Erythroblast (primary cell): Measurements from ENCODE around the gene CHST8.
A peak's percentile ranks its signal among the peaks of the same experiment; 100 is the strongest.
"Not testable (repeated sequence)": the region's sequence is repeated elsewhere in the genome, so short reads cannot be mapped to it uniquely, and the experiment has no call there.

Experiments
- DNase-seq, 2 experiments: peaks; one replicate each; lab custom pipeline; 2025; lab: John Stamatoyannopoulos, UW
- GATA1 ChIP-seq: IDR thresholded peaks from 2 replicates; pipeline ENCODE4 v1.6.1; 2011; ENCODE audit warnings: low read depth, mild to moderate bottlenecking, control low read depth, low read length, moderate library complexity
- POLR2A ChIP-seq: IDR thresholded peaks from 2 replicates; pipeline ENCODE4 v1.6.1; 2011; ENCODE audit warnings: mild to moderate bottlenecking, low read length

The CHST8 gene

GRCh38 chr19:33815380-33816340 lies 193.9 kb downstream of the CHST8 start:
- DNase-seq, result no peak
- TF ChIP-seq GATA1 (no peak), POLR2A (no peak)

- TF ChIP-seq GATA1, result no peak
- no peak for TF ChIP-seq POLR2A
- DNase-seq, result no peak
These were observed 196.7 kb downstream of the CHST8 start for GRCh38 chr19:33818411-33818810.

GRCh38 chr19:33819078-33819477 lies 197.3 kb downstream of the CHST8 start:
- not testable (repeated sequence) for DNase-seq

- no peak for DNase-seq
- TF ChIP-seq POLR2A, result no peak
- no peak for TF ChIP-seq GATA1
These were observed 197.7 kb downstream of the CHST8 start for GRCh38 chr19:33819506-33819879.

GRCh38 chr19:33819880-33820781 lies 198.4 kb downstream of the CHST8 start:
- TF ChIP-seq GATA1 (no peak), POLR2A (no peak)

GRCh38 chr19:33821871-33822270 lies 200.1 kb downstream of the CHST8 start:
- TF ChIP-seq POLR2A, result no peak
- no peak for TF ChIP-seq GATA1
- no peak for DNase-seq

More at GRCh38 chr19:33819880-33820781, 198.4 kb downstream of the CHST8 start:
- peak; percentile 71 to 81 for DNase-seq
